GM21786 (cell line): Measurements from ENCODE around the gene HBA1.
"Not testable (repeated sequence)": the region's sequence is repeated elsewhere in the genome, so short reads cannot be mapped to it uniquely, and the experiment has no call there.

Experiments used
- ATAC-seq: cut with Tn5 transposase; IDR thresholded peaks from one replicate; pipeline ENCODE4 v1.9.1; 2021; ENCODE audit not compliant: unreplicated experiment

The HBA1 gene

DNA sequence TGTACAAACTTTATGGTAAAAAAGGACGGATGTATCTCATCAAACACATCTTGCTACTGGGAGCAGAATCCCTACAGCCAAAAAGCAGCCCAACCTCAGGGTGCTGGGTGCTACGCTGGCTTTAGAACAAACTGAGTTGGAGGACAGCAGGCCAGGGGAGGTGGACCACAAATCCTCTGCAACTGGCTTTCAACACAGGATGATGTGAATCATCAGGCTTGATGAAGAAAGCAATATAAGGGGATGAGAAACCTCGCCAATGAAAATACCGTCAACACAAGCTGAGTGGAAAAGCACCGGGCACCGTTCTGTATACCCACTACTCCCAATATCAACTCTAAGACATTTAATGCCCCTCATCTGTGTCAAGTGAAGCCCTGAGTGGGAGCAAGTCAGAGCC lies 18.0 kb downstream of the HBA1 start:
- ATAC-seq: no peak

GRCh38 chr16:200388-200787 lies 23.9 kb downstream of the HBA1 start:
- no peak for ATAC-seq

- ATAC-seq: no peak
These were observed 26.8 kb downstream of the HBA1 start for GRCh38 chr16:203246-203645.

GRCh38 chr16:204046-204445 lies 27.6 kb downstream of the HBA1 start:
- ATAC-seq: not testable (repeated sequence)

GRCh38 chr16:209359-209758 lies 32.9 kb downstream of the HBA1 start:
- not testable (repeated sequence) for ATAC-seq

GRCh38 chr16:211631-212180 lies 35.2 kb downstream of the HBA1 start:
- ATAC-seq: not testable (repeated sequence)

DNA sequence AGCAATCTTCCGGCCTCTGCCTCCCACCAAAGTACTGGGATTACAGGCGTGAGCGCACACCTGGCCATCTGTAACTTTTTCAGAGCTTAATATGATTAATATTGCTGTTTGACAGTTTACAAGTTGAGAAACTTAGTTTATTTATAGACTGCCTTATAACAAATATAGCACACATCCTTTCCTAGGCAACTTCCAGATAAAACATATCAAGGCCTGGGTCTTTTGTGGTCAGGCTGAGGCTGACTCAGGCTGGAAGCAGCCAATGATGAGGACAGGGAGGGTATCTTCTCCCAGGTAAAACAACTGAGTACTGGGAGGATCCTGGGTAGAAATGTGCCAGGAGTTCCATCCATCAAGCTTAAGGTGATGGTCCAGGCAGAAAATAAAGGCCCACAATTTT lies 36.5 kb downstream of the HBA1 start:
- ATAC-seq: no peak

GRCh38 chr16:220021-220420 lies 43.5 kb downstream of the HBA1 start:
- no peak for ATAC-seq
